ENCODE measurements around the gene SSX4. TPM values are rescaled to one million over a fixed set of nuclear protein-coding genes. Genes with fewer than 3 reads are reported as not detected.
"Not testable (repeated sequence)": the region's sequence is repeated elsewhere in the genome, so short reads cannot be mapped to it uniquely, and the experiment has no call there.

The SSX4 gene
- total and polyA plus RNA-seq, 8 donors: not detected

DNA sequence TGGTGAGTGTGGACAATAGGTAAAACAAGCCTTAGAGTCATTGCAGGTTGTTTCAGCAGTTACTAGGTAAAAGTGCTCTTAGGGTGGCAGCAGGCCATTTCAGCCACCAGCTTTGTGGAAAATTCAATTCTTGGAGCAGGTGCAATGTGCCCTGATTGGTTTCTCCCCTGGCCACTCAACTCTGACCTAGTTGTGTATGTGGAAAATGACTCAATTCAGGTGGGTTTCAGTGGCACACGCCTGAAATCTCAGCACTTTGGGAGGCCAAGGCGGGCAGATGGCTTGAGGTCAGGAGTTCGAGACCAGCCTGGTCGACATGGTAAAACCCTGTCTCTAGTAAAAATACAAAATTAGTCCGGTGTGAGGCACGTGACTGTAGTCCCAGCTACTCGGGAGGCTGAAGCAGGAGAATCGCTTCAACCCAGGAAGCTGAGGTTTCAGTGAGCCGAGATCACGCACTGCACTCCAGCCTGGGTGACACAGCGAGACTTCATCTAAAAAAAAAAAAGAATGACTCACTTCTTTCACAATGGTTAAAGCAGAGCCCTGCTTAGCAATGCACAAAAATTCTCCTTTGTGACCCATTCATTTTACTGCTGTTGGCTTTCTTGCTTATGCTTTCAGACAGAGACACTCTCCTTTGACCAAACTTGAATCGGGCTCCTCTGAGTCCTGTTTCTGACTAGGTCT is 43.8 kb downstream of the SSX4 start:
- H3K27ac ChIP-seq; H3K9me3 ChIP-seq; H3K36me3 ChIP-seq; DNase-seq; H3K27me3 ChIP-seq; ATAC-seq; intact Hi-C loops (cut with DNase I); H3K4me1 ChIP-seq; FAIRE-seq; H3K4me3 ChIP-seq: not testable (repeated sequence)
- WGBS, 2 donors: no CpG with 5 or more reads among the region's 12 CpGs

DNA sequence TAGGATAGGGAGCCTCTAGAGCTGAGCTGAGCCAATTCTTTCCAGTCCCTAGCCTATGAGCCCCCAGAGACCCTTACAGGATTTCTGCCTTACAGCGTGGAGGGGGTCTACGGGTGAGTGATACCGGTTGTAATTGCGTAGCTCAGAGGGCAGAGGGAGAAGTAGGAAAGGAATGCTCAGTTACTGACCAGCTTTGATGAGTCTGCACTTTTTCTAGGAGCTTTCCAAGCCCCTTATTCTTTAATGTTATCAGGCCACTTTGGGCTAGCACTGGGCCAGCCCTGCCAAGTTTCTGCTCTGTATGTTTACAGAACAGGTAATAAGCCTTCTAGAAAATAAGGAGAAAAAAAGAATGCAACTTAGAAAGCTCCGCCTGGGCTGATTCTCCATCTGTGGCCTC is 46.3 kb downstream of the SSX4 start:
- intact Hi-C loops (cut with DNase I): not testable (repeated sequence)
- 50 to 60% methylated on average over 5 of the region's 5 CpGs for WGBS, 2 donors

GRCh38 chrX:48430166-48430565 is 46.8 kb downstream of the SSX4 start:
- ATAC-seq; DNase-seq; H3K4me1 ChIP-seq; H3K9me3 ChIP-seq; H3K27ac ChIP-seq; H3K36me3 ChIP-seq; intact Hi-C loops (cut with DNase I); H3K4me3 ChIP-seq; FAIRE-seq: not testable (repeated sequence)
- peaks cover 0 to 11% (median 0%) of the 10 kb centered on the region in 4 donors for H3K27me3 ChIP-seq
- WGBS, 2 donors: 50 to 56% methylated on average over 4 of the region's 4 CpGs

More for the DNA sequence above, 46.3 kb downstream of the SSX4 start:
- not testable (repeated sequence) for H3K4me1 ChIP-seq, H3K36me3 ChIP-seq, H3K27ac ChIP-seq, FAIRE-seq, H3K4me3 ChIP-seq, DNase-seq, H3K9me3 ChIP-seq, ATAC-seq
- peaks cover 0 to 11% (median 0%) of the 10 kb centered on the region in 4 donors for H3K27me3 ChIP-seq

GRCh38 chrX:48433713-48434112 is 50.4 kb downstream of the SSX4 start:
- ATAC-seq; H3K27ac ChIP-seq; H3K4me1 ChIP-seq; H3K36me3 ChIP-seq; DNase-seq; H3K9me3 ChIP-seq; intact Hi-C loops (cut with DNase I); FAIRE-seq; H3K4me3 ChIP-seq: not testable (repeated sequence)
- 71 to 79% methylated on average over 12 to 13 of the region's 13 CpGs for WGBS, 2 donors
- peaks cover 0 to 11% (median 0%) of the 10 kb centered on the region in 4 donors for H3K27me3 ChIP-seq

Other genes starting within 250 kb of the SSX4 start
- not detected for gene SSX5, start 186.7 kb upstream of the SSX4 start, total RNA-seq
- not detected for gene SSX5, start 186.7 kb upstream of the SSX4 start, polyA plus RNA-seq
- gene SSX1, start 128.1 kb upstream of the SSX4 start, total RNA-seq: under 1 TPM in 1 of 6 donors, not detected in 5; 0.19 TPM
- not detected for gene SSX1, start 128.1 kb upstream of the SSX4 start, polyA plus RNA-seq
- not detected for gene SSX3, start 26.8 kb upstream of the SSX4 start, total RNA-seq
- not detected for gene SSX3, start 26.8 kb upstream of the SSX4 start, polyA plus RNA-seq
- not detected for gene SSX4B, start 28.4 kb downstream of the SSX4 start, total RNA-seq
- not detected for gene SSX4B, start 28.4 kb downstream of the SSX4 start, polyA plus RNA-seq
- 100 to 1,000 TPM in 4 of 6 donors, 10 to 100 TPM in 2; 63.3 to 235 (median 140) TPM for gene SLC38A5, start 86.7 kb downstream of the SSX4 start, total RNA-seq
- 100 to 1,000 TPM; 250 to 373 TPM for gene SLC38A5, start 86.7 kb downstream of the SSX4 start, polyA plus RNA-seq
- 10 to 100 TPM; 14.8 to 24.0 (median 17.9) TPM for gene FTSJ1, start 92.7 kb downstream of the SSX4 start, total RNA-seq
- 10 to 100 TPM; 32.2 to 35.5 TPM for gene FTSJ1, start 92.7 kb downstream of the SSX4 start, polyA plus RNA-seq
- 1 to 10 TPM; 2.9 to 4.0 (median 3.7) TPM for gene PORCN, start 125.5 kb downstream of the SSX4 start, total RNA-seq
- 1 to 10 TPM; 7.5 to 8.5 TPM for gene PORCN, start 125.5 kb downstream of the SSX4 start, polyA plus RNA-seq
- gene EBP, start 138.3 kb downstream of the SSX4 start, total RNA-seq: 10 to 100 TPM; 13.3 to 21.5 (median 19.8) TPM
- gene EBP, start 138.3 kb downstream of the SSX4 start, polyA plus RNA-seq: 10 to 100 TPM; 38.1 to 43.4 TPM
- 1 to 10 TPM; 4.4 to 9.9 (median 5.5) TPM for gene TBC1D25, start 156.2 kb downstream of the SSX4 start, total RNA-seq
- 1 to 10 TPM; 5.0 to 6.9 TPM for gene TBC1D25, start 156.2 kb downstream of the SSX4 start, polyA plus RNA-seq
- 100 to 1,000 TPM in 3 of 6 donors, 10 to 100 TPM in 3; 42.0 to 314 (median 124) TPM for gene RBM3, start 190.9 kb downstream of the SSX4 start, total RNA-seq
- 100 to 1,000 TPM; 141 to 227 TPM for gene RBM3, start 190.9 kb downstream of the SSX4 start, polyA plus RNA-seq
- gene WDR13, start 214.0 kb downstream of the SSX4 start, total RNA-seq: 100 to 1,000 TPM; 107 to 213 (median 150) TPM
- gene WDR13, start 214.0 kb downstream of the SSX4 start, polyA plus RNA-seq: 100 to 1,000 TPM; 422 to 552 TPM

Data from pancreas (tissue), 10 donors.